Measurements from ENCODE around the gene DPPA5.

GRCh38 chr6:73328790-73329189, 25.3 kb downstream of the DPPA5 start:
- TF ChIP-seq, protein P1, sequence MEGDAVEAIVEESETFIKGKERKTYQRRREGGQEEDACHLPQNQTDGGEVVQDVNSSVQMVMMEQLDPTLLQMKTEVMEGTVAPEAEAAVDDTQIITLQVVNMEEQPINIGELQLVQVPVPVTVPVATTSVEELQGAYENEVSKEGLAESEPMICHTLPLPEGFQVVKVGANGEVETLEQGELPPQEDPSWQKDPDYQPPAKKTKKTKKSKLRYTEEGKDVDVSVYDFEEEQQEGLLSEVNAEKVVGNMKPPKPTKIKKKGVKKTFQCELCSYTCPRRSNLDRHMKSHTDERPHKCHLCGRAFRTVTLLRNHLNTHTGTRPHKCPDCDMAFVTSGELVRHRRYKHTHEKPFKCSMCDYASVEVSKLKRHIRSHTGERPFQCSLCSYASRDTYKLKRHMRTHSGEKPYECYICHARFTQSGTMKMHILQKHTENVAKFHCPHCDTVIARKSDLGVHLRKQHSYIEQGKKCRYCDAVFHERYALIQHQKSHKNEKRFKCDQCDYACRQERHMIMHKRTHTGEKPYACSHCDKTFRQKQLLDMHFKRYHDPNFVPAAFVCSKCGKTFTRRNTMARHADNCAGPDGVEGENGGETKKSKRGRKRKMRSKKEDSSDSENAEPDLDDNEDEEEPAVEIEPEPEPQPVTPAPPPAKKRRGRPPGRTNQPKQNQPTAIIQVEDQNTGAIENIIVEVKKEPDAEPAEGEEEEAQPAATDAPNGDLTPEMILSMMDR (CRISPR knock-in tag; IDR thresholded peaks at IDR 0.05), result no peak
- TF ChIP-seq ZNF570 (CRISPR knock-in tag; IDR thresholded peaks at IDR 0.05; ENCODE audit: borderline replicate concordance) (no peak), ZNF468 (CRISPR knock-in tag; IDR thresholded peaks at IDR 0.05) (no peak), POLR2AphosphoS5 (IDR thresholded peaks at IDR 0.05; ENCODE audit: low read depth, low read length) (no peak), ZFX (CRISPR knock-in tag; IDR thresholded peaks at IDR 0.05; ENCODE audit: low read depth) (no peak), KAT8 (CRISPR knock-in tag; IDR thresholded peaks at IDR 0.05) (no peak)
- TF ChIP-seq, protein P2, sequence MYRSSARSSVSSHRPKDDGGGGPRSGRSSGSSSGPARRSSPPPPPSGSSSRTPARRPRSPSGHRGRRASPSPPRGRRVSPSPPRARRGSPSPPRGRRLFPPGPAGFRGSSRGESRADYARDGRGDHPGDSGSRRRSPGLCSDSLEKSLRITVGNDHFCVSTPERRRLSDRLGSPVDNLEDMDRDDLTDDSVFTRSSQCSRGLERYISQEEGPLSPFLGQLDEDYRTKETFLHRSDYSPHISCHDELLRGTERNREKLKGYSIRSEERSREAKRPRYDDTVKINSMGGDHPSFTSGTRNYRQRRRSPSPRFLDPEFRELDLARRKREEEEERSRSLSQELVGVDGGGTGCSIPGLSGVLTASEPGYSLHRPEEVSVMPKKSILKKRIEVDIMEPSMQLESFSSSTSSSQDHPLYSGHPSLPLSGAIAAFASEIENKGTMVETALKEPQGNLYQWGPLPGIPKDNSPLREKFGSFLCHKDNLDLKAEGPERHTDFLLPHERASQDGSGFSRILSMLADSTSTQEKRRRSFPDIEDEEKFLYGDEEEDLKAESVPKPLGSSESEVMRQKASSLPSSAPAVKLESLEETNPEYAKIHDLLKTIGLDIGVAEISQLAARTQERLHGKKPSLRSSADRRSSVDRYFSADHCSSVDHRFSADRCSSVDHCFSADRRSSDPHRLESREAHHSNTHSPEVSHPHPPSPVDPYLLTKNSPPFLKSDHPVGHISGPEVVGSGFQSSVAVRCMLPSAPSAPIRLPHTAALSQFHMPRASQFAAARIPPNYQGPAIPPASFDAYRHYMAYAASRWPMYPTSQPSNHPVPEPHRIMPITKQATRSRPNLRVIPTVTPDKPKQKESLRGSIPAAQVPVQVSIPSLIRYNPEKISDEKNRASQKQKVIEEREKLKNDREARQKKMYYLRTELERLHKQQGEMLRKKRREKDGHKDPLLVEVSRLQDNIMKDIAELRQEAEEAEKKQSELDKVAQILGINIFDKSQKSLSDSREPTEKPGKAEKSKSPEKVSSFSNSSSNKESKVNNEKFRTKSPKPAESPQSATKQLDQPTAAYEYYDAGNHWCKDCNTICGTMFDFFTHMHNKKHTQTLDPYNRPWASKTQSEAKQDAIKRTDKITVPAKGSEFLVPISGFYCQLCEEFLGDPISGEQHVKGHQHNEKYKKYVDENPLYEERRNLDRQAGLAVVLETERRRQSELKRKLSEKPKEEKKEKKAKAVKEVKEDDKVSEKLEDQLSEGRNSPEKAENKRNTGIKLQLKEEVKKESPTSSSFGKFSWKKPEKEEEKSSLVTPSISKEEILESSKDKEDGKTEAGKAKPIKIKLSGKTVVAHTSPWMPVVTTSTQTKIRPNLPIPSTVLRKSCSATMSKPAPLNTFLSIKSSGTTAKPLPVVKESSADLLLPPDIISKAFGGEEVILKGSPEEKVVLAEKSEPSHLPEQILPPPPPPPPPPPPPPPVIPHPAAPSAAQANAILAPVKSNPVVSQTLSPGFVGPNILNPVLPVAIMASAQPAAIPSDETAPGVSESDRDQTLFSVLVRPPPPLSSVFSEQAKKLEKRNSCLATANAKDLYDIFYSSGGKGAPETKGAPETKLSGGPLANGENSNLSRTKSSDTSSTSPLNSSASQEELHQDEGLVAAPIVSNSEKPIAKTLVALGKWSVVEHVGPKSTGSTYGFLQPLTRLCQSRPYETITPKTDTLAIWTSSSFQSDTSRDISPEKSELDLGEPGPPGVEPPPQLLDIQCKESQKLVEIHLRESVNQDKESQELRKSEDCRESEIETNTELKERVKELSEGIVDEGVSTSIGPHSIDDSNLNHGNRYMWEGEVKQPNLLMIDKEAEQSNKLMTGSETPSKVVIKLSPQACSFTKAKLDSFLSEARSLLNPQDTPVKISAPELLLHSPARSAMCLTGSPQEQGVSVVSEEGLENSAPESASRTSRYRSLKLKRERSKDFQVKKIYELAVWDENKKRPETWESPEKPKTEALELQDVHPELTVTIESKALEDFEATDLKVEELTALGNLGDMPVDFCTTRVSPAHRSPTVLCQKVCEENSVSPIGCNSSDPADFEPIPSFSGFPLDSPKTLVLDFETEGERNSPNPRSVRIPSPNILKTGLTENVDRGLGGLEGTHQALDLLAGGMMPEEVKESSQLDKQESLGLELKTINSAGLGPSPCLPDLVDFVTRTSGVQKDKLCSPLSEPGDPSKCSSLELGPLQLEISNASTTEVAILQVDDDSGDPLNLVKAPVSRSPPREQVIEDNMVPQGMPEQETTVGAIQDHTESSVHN (CRISPR knock-in tag; IDR thresholded peaks at IDR 0.05), result no peak

Data from HepG2 (cell line).